NB4 (cell line): ENCODE data around the gene PSMC1.

Experiments
- DNase-seq: peaks from one replicate; pipeline ENCODE4 v3.0.0; 2010; ENCODE audit warnings: low read depth
- H3K4me3 ChIP-seq: one replicate; pipeline ENCODE4 v1.5.1; 2011; ENCODE audit warnings: mild to moderate bottlenecking, low read depth, low read length, moderate library complexity
- MAX ChIP-seq: IDR thresholded peaks from 2 replicates; pipeline ENCODE4 v1.6.1; 2011; ENCODE audit warnings: low read depth, low read length
- MYC ChIP-seq: IDR thresholded peaks from 2 replicates; pipeline ENCODE4 v1.6.1; 2011; ENCODE audit warnings: low read depth, low read length
- POLR2A ChIP-seq: IDR thresholded peaks from 2 replicates; pipeline ENCODE4 v1.6.1; 2011; ENCODE audit warnings: mild to moderate bottlenecking; ENCODE audit not compliant: insufficient read length; ENCODE audit errors: extremely low read depth
- TF ChIP-seq, protein P1 (sequence below): IDR thresholded peaks from one replicate; pipeline ENCODE4 v1.5.1; 2012; ENCODE audit warnings: low read depth, low read length

The PSMC1 gene

GRCh38 chr14:90296641-90297040 lies 40.3 kb downstream of the PSMC1 start:
- no peak overlapping the region for H3K4me3 ChIP-seq
- TF ChIP-seq POLR2A: no peak
- TF ChIP-seq MYC: no peak
- TF ChIP-seq MAX: no peak
- TF ChIP-seq, protein P1, sequence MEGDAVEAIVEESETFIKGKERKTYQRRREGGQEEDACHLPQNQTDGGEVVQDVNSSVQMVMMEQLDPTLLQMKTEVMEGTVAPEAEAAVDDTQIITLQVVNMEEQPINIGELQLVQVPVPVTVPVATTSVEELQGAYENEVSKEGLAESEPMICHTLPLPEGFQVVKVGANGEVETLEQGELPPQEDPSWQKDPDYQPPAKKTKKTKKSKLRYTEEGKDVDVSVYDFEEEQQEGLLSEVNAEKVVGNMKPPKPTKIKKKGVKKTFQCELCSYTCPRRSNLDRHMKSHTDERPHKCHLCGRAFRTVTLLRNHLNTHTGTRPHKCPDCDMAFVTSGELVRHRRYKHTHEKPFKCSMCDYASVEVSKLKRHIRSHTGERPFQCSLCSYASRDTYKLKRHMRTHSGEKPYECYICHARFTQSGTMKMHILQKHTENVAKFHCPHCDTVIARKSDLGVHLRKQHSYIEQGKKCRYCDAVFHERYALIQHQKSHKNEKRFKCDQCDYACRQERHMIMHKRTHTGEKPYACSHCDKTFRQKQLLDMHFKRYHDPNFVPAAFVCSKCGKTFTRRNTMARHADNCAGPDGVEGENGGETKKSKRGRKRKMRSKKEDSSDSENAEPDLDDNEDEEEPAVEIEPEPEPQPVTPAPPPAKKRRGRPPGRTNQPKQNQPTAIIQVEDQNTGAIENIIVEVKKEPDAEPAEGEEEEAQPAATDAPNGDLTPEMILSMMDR: no peak
- no peak for DNase-seq

GRCh38 chr14:90297876-90298629 lies 41.7 kb downstream of the PSMC1 start:
- TF ChIP-seq, protein P1: no peak
- TF ChIP-seq MYC (no peak), POLR2A (no peak), MAX (no peak)
- DNase-seq: no peak
- no peak overlapping the region for H3K4me3 ChIP-seq

DNA sequence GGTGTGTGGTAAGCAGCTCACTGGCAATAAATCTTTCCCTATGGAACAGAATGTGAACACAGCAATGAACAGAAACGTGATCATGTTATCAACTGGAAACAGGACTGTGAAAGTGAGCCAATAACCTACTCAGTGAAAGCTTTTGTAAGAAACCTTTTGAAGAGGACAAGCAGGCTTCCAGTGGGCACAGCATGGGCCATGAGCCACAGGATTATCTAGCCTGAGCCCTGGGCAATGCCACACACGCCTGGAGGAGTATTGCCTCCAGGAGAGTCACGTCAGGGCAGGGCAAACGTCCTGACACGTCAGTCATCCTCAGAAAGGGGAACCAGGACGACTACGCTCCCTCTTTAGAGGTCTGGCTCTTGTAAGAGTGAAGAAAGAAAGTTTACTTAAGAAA lies 43.1 kb downstream of the PSMC1 start:
- H3K4me3 ChIP-seq: no peak overlapping the region
- peak; percentile 92 for DNase-seq
- TF ChIP-seq MYC: peak; percentile 20; the same call in 1 of the 2 replicates
- TF ChIP-seq, protein P1: no peak

DNA sequence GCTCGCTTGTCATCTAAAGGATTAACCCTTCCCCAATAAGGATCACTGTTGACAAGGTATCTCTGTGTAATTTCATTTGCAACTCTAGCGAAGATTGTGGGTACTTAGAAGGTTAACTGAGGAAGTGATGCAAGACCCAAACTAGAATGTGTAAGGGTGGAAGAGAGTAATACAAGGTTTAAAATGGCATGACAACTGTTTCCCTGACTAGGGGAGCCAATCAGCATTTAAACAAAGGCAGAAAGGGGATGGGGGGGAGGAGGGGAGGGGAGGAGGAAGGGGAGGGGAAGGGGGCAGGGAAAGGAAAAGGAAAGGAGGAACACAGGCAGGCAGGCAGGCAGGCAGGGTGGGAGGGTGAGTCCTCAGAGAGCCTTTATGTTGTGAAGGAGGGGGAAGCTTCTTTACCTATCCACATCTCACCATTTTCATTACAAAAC lies 44.3 kb downstream of the PSMC1 start:
- H3K4me3 ChIP-seq: no peak overlapping the region
- peak; percentile 86 for DNase-seq
- TF ChIP-seq MAX (no peak), MYC (no peak), POLR2A (no peak)
- TF ChIP-seq, protein P1: no peak

DNA sequence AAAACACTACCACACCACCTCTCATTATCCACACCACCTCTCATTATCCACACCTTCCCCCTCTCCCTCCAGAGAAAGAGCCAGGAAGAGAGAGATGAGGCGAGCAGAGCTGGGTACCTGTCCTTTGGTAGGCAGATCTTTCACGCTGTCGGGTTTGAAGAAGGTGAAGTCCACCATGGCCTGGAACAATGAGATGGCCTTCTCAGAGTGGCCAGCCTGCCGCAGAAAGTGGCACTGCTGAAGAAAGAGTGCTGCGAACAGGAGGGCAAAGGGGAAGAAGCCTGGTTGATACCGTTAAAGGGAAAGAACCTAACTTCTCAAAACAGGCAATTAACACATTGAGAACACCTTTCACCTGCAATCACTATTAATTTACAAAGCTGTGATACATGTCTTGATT lies 44.8 kb downstream of the PSMC1 start:
- DNase-seq: no peak
- TF ChIP-seq MYC (no peak), POLR2A (no peak), MAX (no peak)
- TF ChIP-seq, protein P1: no peak
- H3K4me3 ChIP-seq: no peak overlapping the region

GRCh38 chr14:90301668-90302090 lies 45.3 kb downstream of the PSMC1 start:
- TF ChIP-seq POLR2A (no peak), MAX (no peak), MYC (no peak)
- TF ChIP-seq, protein P1: no peak
- peak; percentile 46 for DNase-seq

More at GRCh38 chr14:90301668-90302090, 45.3 kb downstream of the PSMC1 start:
- no peak overlapping the region for H3K4me3 ChIP-seq
